ENCODE data around the gene SENP5. TPM values are rescaled to one million over a fixed set of nuclear protein-coding genes. Genes with fewer than 3 reads are reported as not detected.

Gene SENP5
- total and polyA plus RNA-seq, 3 experiments from 2014 or later, result 9.6 to 40.9 (median 39.6) TPM

DNA sequence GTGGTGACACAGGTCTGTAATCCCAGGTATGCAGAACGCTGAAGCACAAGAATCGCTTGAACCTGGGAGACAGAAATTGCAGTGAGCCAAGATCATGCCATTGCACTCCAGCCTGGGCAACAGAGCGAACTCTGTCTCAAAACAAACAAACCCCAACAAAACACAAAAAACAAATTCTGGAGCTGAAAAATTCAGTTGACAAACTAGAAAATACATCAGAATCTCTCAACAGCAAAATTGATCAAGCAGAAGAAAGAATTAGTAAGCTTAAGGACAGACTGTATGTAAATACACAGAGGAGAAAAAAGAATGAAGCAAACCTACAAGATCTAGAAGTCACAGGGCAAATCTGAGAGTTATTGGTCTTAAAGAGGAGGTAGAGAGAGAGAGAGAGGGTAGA is 49.3 kb downstream of the SENP5 start:
- Mint-ChIP-seq H3K4me3 (no peak overlapping the region), H3K4me1 (no peaks in the 10 kb centered on the region), H3K27me3 (peaks cover 0 to 4% of the 10 kb centered on the region in 2 donors), H3K27ac (peak overlapping the region in 1 of 8 donors; percentile 14), H3K9me3 (peaks cover 0 to 6% (median 4%) of the 10 kb centered on the region in 5 donors), H3K36me3 (peaks cover 13 to 49% (median 15%) of the 10 kb centered on the region in 3 donors)
- peaks cover 7% of the 10 kb centered on the region for H3K36me3 ChIP-seq (ENCODE audit: insufficient read depth, low read length)
- POLR2A ChIA-PET, result no interaction called here
- H3K27me3 ChIP-seq (ENCODE audit: insufficient read depth, low read length, poor library complexity, severe bottlenecking), result no peaks in the 10 kb centered on the region
- CTCF ChIA-PET, result interaction anchor here (2.0 kb wide), 1 partner anchor 14 kb away, joined by 5 read pairs; no protein-coding TSS in a partner anchor
- H3K9me3 ChIP-seq (ENCODE audit: low read length), result peaks cover 3% of the 10 kb centered on the region
- H3K4me3 ChIP-seq (ENCODE audit: low read length), result no peak overlapping the region
- H3K4me1 ChIP-seq (ENCODE audit: insufficient read depth, low read length), result no peaks in the 10 kb centered on the region
- no peak for DNase-seq
- no peak overlapping the region for H3K27ac ChIP-seq (ENCODE audit: low read depth, low read length)

GRCh38 chr3:196918968-196919367 is 51.2 kb downstream of the SENP5 start:
- POLR2A ChIA-PET, result no interaction called here
- Mint-ChIP-seq H3K9me3 (peaks cover 0 to 6% (median 4%) of the 10 kb centered on the region in 5 donors), H3K27me3 (peaks cover 0 to 2% of the 10 kb centered on the region in 2 donors), H3K36me3 (peaks cover 13 to 59% (median 15%) of the 10 kb centered on the region in 3 donors), H3K27ac (peak overlapping the region in 1 of 8 donors; percentile 88), H3K4me3 (no peak overlapping the region), H3K4me1 (no peaks in the 10 kb centered on the region)
- CTCF ChIA-PET, result no interaction called here
- Histone ChIP-seq H3K36me3 (ENCODE audit: insufficient read depth, low read length) (peaks cover 7% of the 10 kb centered on the region), H3K4me3 (ENCODE audit: low read length) (no peak overlapping the region), H3K27ac (ENCODE audit: low read depth, low read length) (no peak overlapping the region), H3K4me1 (ENCODE audit: insufficient read depth, low read length) (no peaks in the 10 kb centered on the region), H3K27me3 (ENCODE audit: insufficient read depth, low read length, poor library complexity, severe bottlenecking) (no peaks in the 10 kb centered on the region), H3K9me3 (ENCODE audit: low read length) (peaks cover 3% of the 10 kb centered on the region)
- DNase-seq, result no peak

GRCh38 chr3:196920733-196921132 is 53.0 kb downstream of the SENP5 start:
- ChIA-PET CTCF (no interaction called here), POLR2A (no interaction called here)
- Mint-ChIP-seq H3K9me3 (peaks cover 0 to 6% (median 4%) of the 10 kb centered on the region in 5 donors), H3K27ac (peak overlapping the region in 1 of 8 donors; percentile 68), H3K4me3 (no peak overlapping the region), H3K4me1 (no peaks in the 10 kb centered on the region), H3K36me3 (peaks cover 8 to 53% (median 15%) of the 10 kb centered on the region in 3 donors), H3K27me3 (no peaks in the 10 kb centered on the region)
- Histone ChIP-seq H3K27me3 (ENCODE audit: insufficient read depth, low read length, poor library complexity, severe bottlenecking) (no peaks in the 10 kb centered on the region), H3K4me1 (ENCODE audit: insufficient read depth, low read length) (no peaks in the 10 kb centered on the region), H3K4me3 (ENCODE audit: low read length) (no peak overlapping the region), H3K36me3 (ENCODE audit: insufficient read depth, low read length) (no peaks in the 10 kb centered on the region), H3K27ac (ENCODE audit: low read depth, low read length) (no peak overlapping the region), H3K9me3 (ENCODE audit: low read length) (peaks cover 3% of the 10 kb centered on the region)
- no peak for DNase-seq

DNA sequence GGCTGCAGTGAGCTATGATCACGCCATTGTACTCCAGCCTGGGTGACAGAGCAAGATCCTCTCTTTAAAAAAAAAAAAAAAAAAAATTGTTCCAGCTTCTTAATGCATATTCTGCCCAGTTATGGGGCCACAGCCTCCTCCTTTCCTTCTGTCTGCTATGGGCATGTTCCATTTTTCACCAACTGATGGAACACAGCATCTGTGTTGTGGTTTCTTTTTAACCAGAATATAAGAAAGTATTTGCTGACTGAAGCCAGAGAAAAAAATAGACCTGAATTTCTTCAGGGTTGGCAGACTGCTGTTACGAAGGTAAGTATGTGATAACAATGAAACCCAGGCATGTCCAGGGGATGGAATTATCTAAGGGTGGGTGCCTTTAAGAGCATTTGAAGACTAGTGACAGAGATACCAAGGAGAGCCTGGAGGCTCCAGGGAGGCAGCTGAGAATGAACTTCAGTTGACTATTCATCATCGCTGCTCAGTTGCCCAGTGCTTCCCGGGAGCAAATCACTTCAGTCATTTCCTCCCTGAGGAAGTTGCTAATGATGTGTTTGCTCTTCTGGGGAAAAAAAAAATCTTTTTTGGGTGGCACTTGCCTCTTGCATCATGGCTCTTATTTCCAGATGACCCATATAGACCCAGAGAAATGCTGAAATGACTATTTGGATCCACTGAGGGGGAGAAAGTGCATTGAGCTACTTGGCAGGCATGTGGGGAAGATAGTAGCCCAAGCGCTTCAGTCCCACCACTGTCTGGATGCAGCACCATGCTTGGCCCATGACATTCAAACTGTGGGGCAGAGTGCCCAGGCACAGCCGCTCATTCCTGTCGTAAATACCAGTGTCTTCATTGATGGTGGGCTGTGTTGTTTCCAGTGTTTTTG is 60.1 kb downstream of the SENP5 start:
- H3K4me1 ChIP-seq (ENCODE audit: insufficient read depth, low read length), result no peaks in the 10 kb centered on the region
- no peaks in the 10 kb centered on the region for H3K9me3 ChIP-seq (ENCODE audit: low read length)
- no peaks in the 10 kb centered on the region for H3K27me3 Mint-ChIP-seq
- DNase-seq, result no peak
- CTCF ChIA-PET, result no interaction called here
- H3K27ac Mint-ChIP-seq, result peak overlapping the region in 4 of 8 donors; percentile 33 to 77 (median 60)
- peaks cover 0 to 79% (median 15%) of the 10 kb centered on the region in 3 donors for H3K36me3 Mint-ChIP-seq
- POLR2A ChIA-PET, result no interaction called here
- no peak overlapping the region for H3K27ac ChIP-seq (ENCODE audit: low read depth, low read length)
- no peaks in the 10 kb centered on the region for H3K9me3 Mint-ChIP-seq
- peaks cover 13% of the 10 kb centered on the region for H3K36me3 ChIP-seq (ENCODE audit: insufficient read depth, low read length)
- no peak overlapping the region for H3K4me3 ChIP-seq (ENCODE audit: low read length)
- H3K4me3 Mint-ChIP-seq, result no peak overlapping the region
- no peaks in the 10 kb centered on the region for H3K4me1 Mint-ChIP-seq
- no peaks in the 10 kb centered on the region for H3K27me3 ChIP-seq (ENCODE audit: insufficient read depth, low read length, poor library complexity, severe bottlenecking)

- ChIA-PET CTCF (interaction anchor here (2.3 kb wide), 1 partner anchor 11 kb away, joined by 4 read pairs; the partner anchor contains the start of gene NCBP2), POLR2A (no interaction called here)
- no peak overlapping the region for H3K27ac ChIP-seq (ENCODE audit: low read depth, low read length)
These were observed 63.4 kb downstream of the SENP5 start for GRCh38 chr3:196931157-196931556.

DNA sequence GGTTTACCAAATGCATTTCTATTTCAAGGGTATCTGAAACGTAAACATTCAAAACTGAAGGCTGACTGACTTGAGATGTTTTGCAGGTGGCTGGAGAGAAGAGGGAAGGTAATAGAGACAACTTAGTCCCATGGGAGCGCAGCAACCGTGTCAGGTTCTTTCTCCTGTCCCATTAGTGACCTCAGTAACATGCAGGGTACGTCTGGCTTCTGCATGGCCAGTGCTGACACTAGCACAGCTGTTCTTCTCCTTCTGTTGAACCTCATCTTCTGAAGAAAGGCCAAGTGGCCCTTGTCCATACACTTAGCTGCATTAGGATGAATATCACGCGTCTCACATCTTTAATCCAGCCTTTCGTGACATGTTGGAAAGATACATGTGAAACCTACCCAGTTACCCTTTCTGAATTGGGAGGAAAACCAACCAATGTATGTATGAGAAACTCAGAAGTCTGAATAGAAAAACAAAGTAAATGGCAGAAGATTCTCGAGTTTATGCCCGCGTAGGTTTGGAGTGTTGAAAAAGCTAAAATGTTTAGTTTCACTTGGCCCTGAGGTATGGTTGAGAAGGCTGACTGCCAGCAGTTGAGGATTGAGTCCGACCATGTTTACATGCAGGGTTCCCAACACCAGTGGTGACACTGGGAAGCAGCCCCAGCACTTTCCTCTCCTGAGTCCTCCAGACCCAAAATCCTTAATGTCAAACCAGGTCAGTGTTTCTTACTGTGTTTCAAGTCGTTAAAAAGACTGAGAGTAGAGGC is 64.3 kb downstream of the SENP5 start:
- H3K9me3 ChIP-seq (ENCODE audit: low read length), result no peaks in the 10 kb centered on the region
- no peaks in the 10 kb centered on the region for H3K4me1 ChIP-seq (ENCODE audit: insufficient read depth, low read length)
- Mint-ChIP-seq H3K4me3 (no peak overlapping the region), H3K9me3 (no peaks in the 10 kb centered on the region), H3K27me3 (no peaks in the 10 kb centered on the region), H3K27ac (peak overlapping the region in 4 of 8 donors; percentile 12 to 81 (median 51)), H3K4me1 (peaks cover 0 to 5% (median 2%) of the 10 kb centered on the region in 3 donors), H3K36me3 (peaks cover 0 to 93% (median 32%) of the 10 kb centered on the region in 3 donors)
- DNase-seq, result no peak
- no peaks in the 10 kb centered on the region for H3K27me3 ChIP-seq (ENCODE audit: insufficient read depth, low read length, poor library complexity, severe bottlenecking)
- H3K4me3 ChIP-seq (ENCODE audit: low read length), result no peak overlapping the region
- CTCF ChIA-PET, result interaction anchor here (2.3 kb wide), 1 partner anchor 10 kb away, joined by 4 read pairs; the partner anchor contains the start of gene NCBP2
- H3K36me3 ChIP-seq (ENCODE audit: insufficient read depth, low read length), result peaks cover 42% of the 10 kb centered on the region
- POLR2A ChIA-PET, result no interaction called here
- no peak overlapping the region for H3K27ac ChIP-seq (ENCODE audit: low read depth, low read length)

More at GRCh38 chr3:196931157-196931556, 63.4 kb downstream of the SENP5 start:
- Mint-ChIP-seq H3K27ac (no peak overlapping the region), H3K4me3 (no peak overlapping the region), H3K4me1 (peaks cover 0 to 2% (median 2%) of the 10 kb centered on the region in 3 donors), H3K27me3 (no peaks in the 10 kb centered on the region), H3K36me3 (peaks cover 0 to 85% (median 25%) of the 10 kb centered on the region in 3 donors), H3K9me3 (no peaks in the 10 kb centered on the region)
- H3K4me3 ChIP-seq (ENCODE audit: low read length), result no peak overlapping the region
- peaks cover 33% of the 10 kb centered on the region for H3K36me3 ChIP-seq (ENCODE audit: insufficient read depth, low read length)
- no peak for DNase-seq
- no peaks in the 10 kb centered on the region for H3K27me3 ChIP-seq (ENCODE audit: insufficient read depth, low read length, poor library complexity, severe bottlenecking)
- no peaks in the 10 kb centered on the region for H3K9me3 ChIP-seq (ENCODE audit: low read length)
- no peaks in the 10 kb centered on the region for H3K4me1 ChIP-seq (ENCODE audit: insufficient read depth, low read length)

GRCh38 chr3:196932600-196932999 is 64.9 kb downstream of the SENP5 start:
- Histone ChIP-seq H3K36me3 (ENCODE audit: insufficient read depth, low read length) (peaks cover 48% of the 10 kb centered on the region), H3K27me3 (ENCODE audit: insufficient read depth, low read length, poor library complexity, severe bottlenecking) (no peaks in the 10 kb centered on the region), H3K9me3 (ENCODE audit: low read length) (no peaks in the 10 kb centered on the region), H3K4me1 (ENCODE audit: insufficient read depth, low read length) (no peaks in the 10 kb centered on the region), H3K4me3 (ENCODE audit: low read length) (no peak overlapping the region), H3K27ac (ENCODE audit: low read depth, low read length) (no peak overlapping the region)
- peak overlapping the region in 4 of 8 donors; percentile 12 to 81 (median 46) for H3K27ac Mint-ChIP-seq
- CTCF ChIA-PET, result interaction anchor here (1.4 to 2.3 kb wide), 2 partner anchors 9 kb away, joined by 3 to 4 read pairs; partner anchors contain the start of gene NCBP2
- no peak overlapping the region for H3K4me3 Mint-ChIP-seq
- POLR2A ChIA-PET, result no interaction called here
- H3K9me3 Mint-ChIP-seq, result no peaks in the 10 kb centered on the region
- peaks cover 0 to 5% (median 2%) of the 10 kb centered on the region in 3 donors for H3K4me1 Mint-ChIP-seq
- H3K27me3 Mint-ChIP-seq, result no peaks in the 10 kb centered on the region
- peaks cover 0 to 94% (median 37%) of the 10 kb centered on the region in 3 donors for H3K36me3 Mint-ChIP-seq
- DNase-seq, result no peak

Measured in CD8-positive, alpha-beta memory T cell (primary cell).